GM12864 (cell line): ENCODE results near the gene FSD1.

ENCODE experiments used
- DNase-seq: peaks from one replicate; pipeline ENCODE4 v3.0.0-alpha.2; 2011; ENCODE audit warnings: low read depth
- H3K4me3 ChIP-seq: 2 replicates; pipeline ENCODE4 v1.5.1; 2011; ENCODE audit warnings: mild to moderate bottlenecking, low read depth, low read length, control low read depth
- CTCF ChIP-seq: IDR thresholded peaks from 2 replicates; pipeline ENCODE4 v1.5.1; 2011; ENCODE audit warnings: low read depth, mild to moderate bottlenecking, moderate library complexity, low read length, control low read depth, inconsistent platforms; ENCODE audit errors: missing control alignments

The FSD1 gene

GRCh38 chr19:4365791-4366665 is 61.6 kb downstream of the FSD1 start:
- DNase-seq = no peak
- TF ChIP-seq CTCF = no peak
- H3K4me3 ChIP-seq = no peak overlapping the region

- no peak for DNase-seq
- H3K4me3 ChIP-seq = no peak overlapping the region
- no peak for TF ChIP-seq CTCF
Measured at GRCh38 chr19:4366666-4367335, 62.4 kb downstream of the FSD1 start.

- no peak for DNase-seq
- no peak for TF ChIP-seq CTCF
- H3K4me3 ChIP-seq = no peak overlapping the region
Measured at GRCh38 chr19:4367336-4367723, 62.9 kb downstream of the FSD1 start.

GRCh38 chr19:4367781-4368127 is 63.4 kb downstream of the FSD1 start:
- no peak for TF ChIP-seq CTCF
- no peak overlapping the region for H3K4me3 ChIP-seq
- DNase-seq = no peak

- no peak overlapping the region for H3K4me3 ChIP-seq
- DNase-seq = no peak
- TF ChIP-seq CTCF = no peak
Measured at GRCh38 chr19:4368128-4368820, 63.9 kb downstream of the FSD1 start.

- H3K4me3 ChIP-seq = peak overlapping the region; percentile 39
- no peak for TF ChIP-seq CTCF
- DNase-seq = peak; percentile 71
Measured at GRCh38 chr19:4369109-4369887, 64.9 kb downstream of the FSD1 start.
